Ovary (tissue), 9 donors: ENCODE measurements around the gene SPATA33. TPM values are rescaled to one million over a fixed set of nuclear protein-coding genes. Genes with fewer than 3 reads are reported as not detected.
"Not testable (repeated sequence)": the region's sequence is repeated elsewhere in the genome, so short reads cannot be mapped to it uniquely, and the experiment has no call there.

ENCODE experiments used
- DNase-seq, 5 donors: peaks; one replicate each; pipeline ENCODE4 v3.0.0-alpha.2; 2019 to 2020
- H3K27ac ChIP-seq, 2 donors: fragments of 200-600 bp; one replicate each; pipeline versions ENCODE4 v1.5.1 to v1.8.0; 2019 to 2022
- H3K27me3 ChIP-seq: fragments of 200-600 bp; one replicate; pipeline ENCODE4 v1.8.0; 2022
- H3K36me3 ChIP-seq: fragments of 200-600 bp; sonication (generic); one replicate; pipeline ENCODE4 v1.5.1; 2019
- H3K4me1 ChIP-seq: one replicate; pipeline ENCODE4 v1.8.1; 2013; ENCODE audit warnings: mild to moderate bottlenecking, moderate library complexity; ENCODE audit not compliant: insufficient read depth
- H3K4me3 ChIP-seq: fragments of 200-600 bp; sonication (generic); one replicate; pipeline ENCODE4 v1.5.1; 2017
- H3K9me3 ChIP-seq, 2 donors: fragments of 200-600 bp in 1 of 2; sonication (generic) in 1 of 2; one replicate each; pipeline versions ENCODE4 v1.5.1 to v1.8.1; 2013 to 2019; ENCODE audit warnings: mild to moderate bottlenecking in 1 of 2, moderate library complexity in 1 of 2
- CTCF ChIP-seq, 3 donors: fragments of 450-650 bp in 2 of 3; fragments of 200-600 bp in 1 of 3; IDR thresholded peaks; one replicate each; pipeline versions ENCODE4 v1.5.1 to v1.8.0; 2016 to 2022; ENCODE audit warnings: antibody characterized with exemption in 3 of 3, mild to moderate bottlenecking in 1 of 3
- EP300 ChIP-seq: sonication (generic); formaldehyde crosslinking; IDR thresholded peaks from one replicate; pipeline ENCODE4 v1.6.1; 2017; ENCODE audit warnings: antibody characterized with exemption
- POLR2A ChIP-seq: fragments of 450-650 bp; IDR thresholded peaks from one replicate; pipeline ENCODE4 v1.6.1; 2017; ENCODE audit warnings: antibody characterized with exemption, mild to moderate bottlenecking, moderate library complexity
- WGBS, 3 donors: extraction: QIAGEN DNeasy Blood & Tissue Kit in 1 of 3; methylation state at CpG; one replicate each; pipeline versions ENCODE4 v1.1.5 to v1.1.7; 2013 to 2017; 5-methylcytosine and 5-hydroxymethylcytosine counted together
- intact Hi-C, 4 donors: fragments of 100-400 bp; cut with DNase I; formaldehyde crosslinking; loops; one replicate each; pipeline versions ENCODE4 v1.11.0 to v1.15.1; 2022 to 2023
- polyA plus RNA-seq, 2 donors: library from polyadenylated mRNA; stranded (reverse); fragments of 200-250 nt in 1 of 2; fragments of 350-450 nt in 1 of 2; fragmentation: Illumina TruSeq in 1 of 2; extraction: RNeasy Lipid Tissue Mini Kit (QIAGEN cat#74804) in 1 of 2; gene quantifications; one replicate each; pipeline ENCODE4 v1.2.3, GENCODE V29; 2013 to 2014
- total RNA-seq, 7 donors: library from RNA; depleted of rRNA in 2 of 7; stranded (reverse); fragments of >200 nt in 2 of 7; fragmentation: NEBNext Ultra II Directional in 3 of 7; extraction: Animal tissue kit (Norgen Biotek cat#: 25700) in 3 of 7; gene quantifications; one replicate each; pipeline versions ENCODE4 v1.1.0 to v1.2.4, GENCODE V29; 2016 to 2023
- donor health status: DM: no; HTN: no; CAD: no; lungs with moderate emphysema.
- donor health status: DM: no; HTN: no; CAD: no.
- donor health status: Bipolar disorder and iron deficiency.
- donor health status: DM: yes; HTN: yes; CAD: no.
- donor health status: DM: no; HTN: no; CAD: no.
- donor health status: DM: yes; HTN: yes; CAD: no.

The SPATA33 gene
- total and polyA plus RNA-seq, 9 donors: 1.5 to 8.2 (median 4.7) TPM

DNA sequence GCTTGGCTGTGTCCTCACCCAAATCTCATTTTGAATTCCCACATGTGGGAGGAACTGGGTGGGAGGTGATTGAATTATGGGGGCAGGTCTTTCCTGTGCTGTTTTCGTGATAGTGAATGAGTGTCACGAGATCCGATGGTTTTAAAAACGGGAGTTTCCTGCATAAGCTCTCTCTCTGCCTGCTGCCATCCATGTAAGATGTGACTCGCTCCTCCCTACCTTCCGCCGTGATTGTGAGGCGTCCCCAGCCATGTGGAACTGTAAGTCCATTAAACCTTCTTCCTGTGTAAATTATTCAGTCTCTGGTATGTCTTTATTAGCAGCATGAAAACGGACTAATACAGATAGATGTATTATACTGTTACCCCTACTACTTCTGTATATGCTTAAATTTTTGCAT lies 3.6 kb downstream of the SPATA33 start:
- intact Hi-C loops: no loop called here
- H3K4me3 ChIP-seq: no peak overlapping the region
- WGBS, 3 donors: 92 to 95% (median 92%) methylated on average over 9 of the region's 9 CpGs
- no peaks in the 10 kb centered on the region for H3K36me3 ChIP-seq
- DNase-seq: no peak
- no peaks in the 10 kb centered on the region for H3K27me3 ChIP-seq
- H3K4me1 ChIP-seq: peaks cover 13% of the 10 kb centered on the region
- no peak for TF ChIP-seq EP300
- no peak overlapping the region for H3K27ac ChIP-seq
- H3K9me3 ChIP-seq: no peaks in the 10 kb centered on the region

- H3K27ac ChIP-seq, H3K27me3 ChIP-seq, H3K4me1 ChIP-seq, H3K9me3 ChIP-seq, H3K4me3 ChIP-seq, H3K36me3 ChIP-seq, DNase-seq, intact Hi-C loops: not testable (repeated sequence)
- 29 to 42% (median 39%) methylated on average over 10 to 11 of the region's 11 CpGs for WGBS, 3 donors
Observed at GRCh38 chr16:89664238-89664637, 6.6 kb downstream of the SPATA33 start.

DNA sequence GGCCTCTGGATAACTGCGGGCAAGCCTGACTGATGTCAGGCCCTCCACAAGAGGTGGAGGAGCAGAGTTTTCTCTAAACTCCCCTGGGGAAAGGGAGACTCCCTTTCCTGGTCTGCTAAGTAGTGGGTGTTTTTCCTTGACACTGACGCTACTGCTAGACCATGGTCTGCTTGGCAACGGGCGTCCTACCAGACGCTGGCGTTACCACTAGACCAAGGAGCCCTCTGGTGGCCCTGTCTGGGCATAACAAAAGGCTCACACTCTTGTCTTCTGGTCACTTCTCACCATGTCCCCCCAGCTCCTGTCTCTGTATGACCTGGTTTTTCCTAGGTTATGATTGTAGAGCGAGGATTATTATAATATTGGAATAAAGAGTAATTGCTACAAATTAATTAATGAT lies 9.4 kb downstream of the SPATA33 start:
- 40 to 58% (median 43%) methylated on average over 7 of the region's 7 CpGs for WGBS, 3 donors
- H3K36me3 ChIP-seq, H3K9me3 ChIP-seq, intact Hi-C loops, DNase-seq, H3K4me3 ChIP-seq, H3K4me1 ChIP-seq, H3K27me3 ChIP-seq, H3K27ac ChIP-seq: not testable (repeated sequence)

GRCh38 chr16:89667633-89668032 lies 10.0 kb downstream of the SPATA33 start:
- Histone ChIP-seq H3K4me1 (no peaks in the 10 kb centered on the region), H3K27ac (no peak overlapping the region), H3K36me3 (no peaks in the 10 kb centered on the region), H3K4me3 (no peak overlapping the region), H3K9me3 (no peaks in the 10 kb centered on the region), H3K27me3 (no peaks in the 10 kb centered on the region)
- intact Hi-C loops: no loop called here
- no peak for DNase-seq
- TF ChIP-seq POLR2A (no peak), CTCF (IDR thresholded peaks at IDR 0.05) (no peak), EP300 (no peak)
- 76 to 86% (median 78%) methylated on average over 9 of the region's 9 CpGs for WGBS, 3 donors

DNA sequence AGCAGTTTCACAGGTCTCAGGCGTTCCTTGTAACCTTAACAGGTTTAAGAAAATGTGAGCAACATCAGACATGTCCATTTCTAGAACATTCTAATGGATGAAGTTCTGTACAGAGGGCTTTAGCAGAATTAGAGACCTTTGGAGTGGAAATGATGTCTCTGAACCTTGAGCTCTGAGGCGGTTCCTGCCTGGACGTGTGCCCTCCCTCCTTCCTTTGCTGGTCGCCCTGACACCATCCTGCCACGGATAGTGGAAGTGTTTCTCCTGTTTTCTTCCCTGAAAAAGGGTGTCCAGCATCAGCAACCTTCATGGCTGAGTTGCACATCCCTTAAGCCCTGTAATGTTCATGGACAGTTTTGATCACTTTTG lies 11.1 kb downstream of the SPATA33 start:
- Histone ChIP-seq H3K27me3 (no peaks in the 10 kb centered on the region), H3K27ac (no peak overlapping the region), H3K4me1 (no peaks in the 10 kb centered on the region), H3K36me3 (no peaks in the 10 kb centered on the region), H3K9me3 (no peaks in the 10 kb centered on the region), H3K4me3 (no peak overlapping the region)
- DNase-seq: no peak
- 57 to 69% (median 67%) methylated on average over 5 of the region's 5 CpGs for WGBS, 3 donors
- intact Hi-C loops: no loop called here
- TF ChIP-seq CTCF (IDR thresholded peaks at IDR 0.05): no peak
- no peak for TF ChIP-seq EP300
- no peak for TF ChIP-seq POLR2A

- Histone ChIP-seq H3K4me1 (no peaks in the 10 kb centered on the region), H3K27me3 (no peaks in the 10 kb centered on the region), H3K27ac (no peak overlapping the region), H3K4me3 (no peak overlapping the region), H3K36me3 (no peaks in the 10 kb centered on the region), H3K9me3 (no peaks in the 10 kb centered on the region)
- TF ChIP-seq EP300 (no peak), POLR2A (no peak), CTCF (IDR thresholded peaks at IDR 0.05) (no peak)
- intact Hi-C loops: no loop called here
- no peak for DNase-seq
- WGBS, 3 donors: 84 to 92% (median 89%) methylated on average over 8 to 13 of the region's 13 CpGs
Observed at GRCh38 chr16:89669755-89670154, 12.1 kb downstream of the SPATA33 start.
